ENCODE data around the gene PRKAB1.

- TF ChIP-seq, protein P1, sequence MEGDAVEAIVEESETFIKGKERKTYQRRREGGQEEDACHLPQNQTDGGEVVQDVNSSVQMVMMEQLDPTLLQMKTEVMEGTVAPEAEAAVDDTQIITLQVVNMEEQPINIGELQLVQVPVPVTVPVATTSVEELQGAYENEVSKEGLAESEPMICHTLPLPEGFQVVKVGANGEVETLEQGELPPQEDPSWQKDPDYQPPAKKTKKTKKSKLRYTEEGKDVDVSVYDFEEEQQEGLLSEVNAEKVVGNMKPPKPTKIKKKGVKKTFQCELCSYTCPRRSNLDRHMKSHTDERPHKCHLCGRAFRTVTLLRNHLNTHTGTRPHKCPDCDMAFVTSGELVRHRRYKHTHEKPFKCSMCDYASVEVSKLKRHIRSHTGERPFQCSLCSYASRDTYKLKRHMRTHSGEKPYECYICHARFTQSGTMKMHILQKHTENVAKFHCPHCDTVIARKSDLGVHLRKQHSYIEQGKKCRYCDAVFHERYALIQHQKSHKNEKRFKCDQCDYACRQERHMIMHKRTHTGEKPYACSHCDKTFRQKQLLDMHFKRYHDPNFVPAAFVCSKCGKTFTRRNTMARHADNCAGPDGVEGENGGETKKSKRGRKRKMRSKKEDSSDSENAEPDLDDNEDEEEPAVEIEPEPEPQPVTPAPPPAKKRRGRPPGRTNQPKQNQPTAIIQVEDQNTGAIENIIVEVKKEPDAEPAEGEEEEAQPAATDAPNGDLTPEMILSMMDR (IDR thresholded peaks at IDR 0.05), result no peak
- no peak for TF ChIP-seq EP300 (IDR thresholded peaks at IDR 0.05; ENCODE audit: low read depth)
Observed at GRCh38 chr12:119711693-119712092, 43.8 kb downstream of the PRKAB1 start.
